GM21367 (cell line): ENCODE measurements around the gene TESK2.
"Not testable (repeated sequence)": the region's sequence is repeated elsewhere in the genome, so short reads cannot be mapped to it uniquely, and the experiment has no call there.

ENCODE experiments used
- ATAC-seq: cut with Tn5 transposase; IDR thresholded peaks from one replicate; pipeline ENCODE4 v1.9.1; 2021; ENCODE audit not compliant: unreplicated experiment

TESK2 gene

GRCh38 chr1:45510972-45511527 lies 20.1 kb upstream of the TESK2 start:
- ATAC-seq = no peak

GRCh38 chr1:45510036-45510971 lies 19.3 kb upstream of the TESK2 start:
- ATAC-seq = no peak

- no peak for ATAC-seq
These were observed 17.6 kb upstream of the TESK2 start for GRCh38 chr1:45508295-45509151.

- ATAC-seq = no peak
These were observed 16.9 kb upstream of the TESK2 start for GRCh38 chr1:45507893-45508292.

- no peak for ATAC-seq
These were observed 16.2 kb upstream of the TESK2 start for GRCh38 chr1:45507195-45507594.

GRCh38 chr1:45503462-45504360 lies 12.7 kb upstream of the TESK2 start:
- ATAC-seq = no peak

GRCh38 chr1:45501505-45501859 lies 10.5 kb upstream of the TESK2 start:
- ATAC-seq = no peak

- no peak for ATAC-seq
These were observed 8.4 kb upstream of the TESK2 start for GRCh38 chr1:45499415-45499769.

- ATAC-seq = no peak
These were observed 7.3 kb upstream of the TESK2 start for GRCh38 chr1:45498279-45498678.

GRCh38 chr1:45493116-45493697 lies 2.2 kb upstream of the TESK2 start:
- no peak for ATAC-seq

GRCh38 chr1:45492691-45493090 lies 1.7 kb upstream of the TESK2 start:
- no peak for ATAC-seq

- no peak for ATAC-seq
These were observed 711 bp upstream of the TESK2 start for GRCh38 chr1:45491487-45492260.

GRCh38 chr1:45490121-45490625 lies 790 bp downstream of the TESK2 start:
- no peak for ATAC-seq

GRCh38 chr1:45489379-45489778 lies 1.6 kb downstream of the TESK2 start:
- ATAC-seq = not testable (repeated sequence)

GRCh38 chr1:45488666-45489377 lies 2.1 kb downstream of the TESK2 start:
- ATAC-seq = no peak

- no peak for ATAC-seq
These were observed 5.0 kb downstream of the TESK2 start for GRCh38 chr1:45485949-45486348.

GRCh38 chr1:45479039-45479748 lies 11.8 kb downstream of the TESK2 start:
- no peak for ATAC-seq
